NB4 (cell line): ENCODE results near the gene ADCY1.

Experiments used
- DNase-seq: peaks from one replicate; pipeline ENCODE4 v3.0.0; 2010; ENCODE audit warnings: low read depth
- H3K4me3 ChIP-seq: one replicate; pipeline ENCODE4 v1.5.1; 2011; ENCODE audit warnings: mild to moderate bottlenecking, low read depth, low read length, moderate library complexity
- MYC ChIP-seq: IDR thresholded peaks from 2 replicates; pipeline ENCODE4 v1.6.1; 2011; ENCODE audit warnings: low read depth, low read length
- POLR2A ChIP-seq: IDR thresholded peaks from 2 replicates; pipeline ENCODE4 v1.6.1; 2011; ENCODE audit warnings: mild to moderate bottlenecking; ENCODE audit not compliant: insufficient read length; ENCODE audit errors: extremely low read depth
- TF ChIP-seq, protein P1 (sequence below): IDR thresholded peaks from one replicate; pipeline ENCODE4 v1.5.1; 2012; ENCODE audit warnings: low read depth, low read length
- TF ChIP-seq, protein P2 (sequence below): IDR thresholded peaks from 2 replicates; pipeline ENCODE4 v1.6.1; 2011; ENCODE audit warnings: low read depth, low read length

Gene ADCY1

DNA sequence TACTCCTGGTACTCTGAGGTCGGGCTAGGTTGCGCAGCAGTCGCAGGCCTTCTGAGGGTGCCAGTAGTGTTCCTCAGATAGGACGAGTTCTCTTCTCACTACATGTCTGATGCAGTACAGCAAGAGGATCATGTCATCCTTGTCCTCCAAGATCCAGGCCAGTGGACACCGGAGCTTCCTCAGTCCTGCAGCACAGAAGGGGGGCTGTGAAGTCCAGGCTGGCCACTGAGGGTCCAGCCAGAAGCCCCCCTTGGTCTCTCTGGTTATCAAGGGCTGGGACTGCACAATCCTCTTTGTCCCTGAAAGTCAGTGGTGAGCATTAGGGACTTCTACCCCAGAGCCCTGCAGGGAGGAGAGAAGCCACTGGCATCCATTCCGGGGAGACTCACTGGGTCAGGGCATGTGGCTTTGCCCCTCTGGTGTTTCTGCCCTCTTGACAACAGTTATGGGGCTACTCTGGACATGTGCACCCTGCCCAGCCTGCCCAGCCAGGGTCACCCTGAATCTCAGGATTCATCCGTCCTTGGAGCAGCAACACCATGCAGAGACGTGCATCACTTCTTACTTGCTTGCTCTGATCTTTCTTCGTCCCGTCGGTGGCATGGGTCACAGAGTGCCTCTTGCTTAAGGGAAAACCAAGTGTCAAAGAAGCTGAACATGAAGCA lies 125.7 kb downstream of the ADCY1 start:
- no peak overlapping the region for H3K4me3 ChIP-seq
- DNase-seq, result no peak

DNA sequence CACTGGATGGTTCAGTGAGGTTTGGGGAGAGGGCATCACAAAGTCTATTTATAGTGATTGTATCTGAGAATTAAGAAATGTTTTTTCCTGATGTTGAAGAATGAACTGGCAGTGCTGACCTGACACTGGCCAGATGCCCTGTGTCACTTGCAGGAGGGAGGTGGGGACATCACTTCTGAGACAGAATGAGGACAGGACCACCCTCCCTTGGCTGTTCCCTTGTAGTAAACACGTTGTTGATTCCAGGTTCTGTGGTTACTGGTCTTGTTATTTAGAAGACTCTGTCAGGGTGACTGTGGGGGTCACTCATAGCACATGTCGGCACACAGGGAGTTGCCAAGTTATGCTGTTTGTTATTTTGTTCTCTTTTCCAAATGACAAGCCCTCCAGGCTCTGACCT lies 126.4 kb downstream of the ADCY1 start:
- TF ChIP-seq, protein P1, sequence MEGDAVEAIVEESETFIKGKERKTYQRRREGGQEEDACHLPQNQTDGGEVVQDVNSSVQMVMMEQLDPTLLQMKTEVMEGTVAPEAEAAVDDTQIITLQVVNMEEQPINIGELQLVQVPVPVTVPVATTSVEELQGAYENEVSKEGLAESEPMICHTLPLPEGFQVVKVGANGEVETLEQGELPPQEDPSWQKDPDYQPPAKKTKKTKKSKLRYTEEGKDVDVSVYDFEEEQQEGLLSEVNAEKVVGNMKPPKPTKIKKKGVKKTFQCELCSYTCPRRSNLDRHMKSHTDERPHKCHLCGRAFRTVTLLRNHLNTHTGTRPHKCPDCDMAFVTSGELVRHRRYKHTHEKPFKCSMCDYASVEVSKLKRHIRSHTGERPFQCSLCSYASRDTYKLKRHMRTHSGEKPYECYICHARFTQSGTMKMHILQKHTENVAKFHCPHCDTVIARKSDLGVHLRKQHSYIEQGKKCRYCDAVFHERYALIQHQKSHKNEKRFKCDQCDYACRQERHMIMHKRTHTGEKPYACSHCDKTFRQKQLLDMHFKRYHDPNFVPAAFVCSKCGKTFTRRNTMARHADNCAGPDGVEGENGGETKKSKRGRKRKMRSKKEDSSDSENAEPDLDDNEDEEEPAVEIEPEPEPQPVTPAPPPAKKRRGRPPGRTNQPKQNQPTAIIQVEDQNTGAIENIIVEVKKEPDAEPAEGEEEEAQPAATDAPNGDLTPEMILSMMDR, result no peak
- no peak for TF ChIP-seq MYC
- TF ChIP-seq, protein P2, sequence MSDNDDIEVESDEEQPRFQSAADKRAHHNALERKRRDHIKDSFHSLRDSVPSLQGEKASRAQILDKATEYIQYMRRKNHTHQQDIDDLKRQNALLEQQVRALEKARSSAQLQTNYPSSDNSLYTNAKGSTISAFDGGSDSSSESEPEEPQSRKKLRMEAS, result no peak
- TF ChIP-seq POLR2A, result no peak
- H3K4me3 ChIP-seq, result no peak overlapping the region
- DNase-seq, result no peak

More for the DNA sequence above, 125.7 kb downstream of the ADCY1 start:
- TF ChIP-seq, protein P1, result no peak
- TF ChIP-seq POLR2A (no peak), MYC (no peak)
- TF ChIP-seq, protein P2, result no peak

DNA sequence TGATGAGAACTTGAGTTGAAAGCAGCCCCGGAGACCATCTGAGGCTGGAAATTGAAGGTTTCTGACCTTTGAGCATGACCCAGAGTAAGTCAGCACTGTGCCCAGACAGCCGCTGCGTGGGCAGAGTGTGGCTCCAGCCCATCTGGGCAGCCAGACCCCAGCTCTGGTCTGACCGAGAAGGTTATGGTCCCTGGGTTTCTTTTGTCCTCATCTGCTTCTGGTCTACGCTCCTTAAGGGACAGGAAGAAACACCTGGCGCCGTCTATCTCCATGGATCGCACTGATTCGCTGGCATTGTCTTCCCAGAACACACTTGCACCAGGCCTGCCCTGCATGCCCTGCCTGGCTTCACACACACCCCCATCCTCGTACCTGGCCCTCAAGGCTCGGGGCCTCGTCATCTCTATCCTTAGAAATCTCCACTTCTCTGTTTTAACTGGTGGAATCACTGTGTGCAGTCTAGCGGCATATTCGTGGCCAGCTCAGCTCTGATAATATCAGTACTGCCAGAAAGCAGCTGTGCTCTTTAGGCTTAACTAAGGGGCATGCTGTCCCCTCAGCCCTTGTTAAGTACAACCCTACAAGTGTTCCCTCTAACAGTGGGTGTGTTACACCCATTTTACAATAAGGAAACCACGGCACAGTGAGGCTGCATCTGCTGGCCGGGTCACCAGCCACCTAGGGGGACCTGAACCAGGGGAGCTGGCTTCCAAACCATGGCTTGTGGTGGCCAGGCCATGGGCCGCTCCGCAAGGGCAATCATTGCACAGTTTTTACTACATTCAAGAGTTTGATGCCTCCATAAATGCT lies 127.7 kb downstream of the ADCY1 start:
- H3K4me3 ChIP-seq, result no peak overlapping the region
- DNase-seq, result no peak
- TF ChIP-seq, protein P2, result no peak
- TF ChIP-seq, protein P1, result no peak
- TF ChIP-seq POLR2A, result no peak
- no peak for TF ChIP-seq MYC

DNA sequence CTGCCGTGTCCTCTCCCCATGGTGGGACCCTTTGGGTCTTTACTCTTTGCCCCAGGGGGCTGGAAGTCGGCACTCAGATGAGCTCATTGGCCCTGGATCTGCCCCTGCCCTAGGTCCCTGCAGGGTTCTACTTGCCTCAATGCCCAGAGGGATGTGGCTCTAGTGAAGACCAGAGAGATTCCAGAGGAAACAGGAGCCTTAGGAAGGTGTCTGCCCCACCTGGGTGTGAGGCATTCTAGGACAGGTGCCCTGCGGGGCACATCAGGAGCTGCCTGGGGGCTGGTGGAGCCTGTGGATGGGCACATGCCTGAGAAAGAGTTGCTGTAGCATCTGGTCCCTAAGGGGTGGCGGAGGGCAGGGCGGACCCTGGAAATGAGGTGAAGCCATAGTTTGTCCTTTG lies 128.6 kb downstream of the ADCY1 start:
- no peak overlapping the region for H3K4me3 ChIP-seq
- TF ChIP-seq POLR2A (no peak), MYC (no peak)
- TF ChIP-seq, protein P2, result no peak
- TF ChIP-seq, protein P1, result no peak
- no peak for DNase-seq

DNA sequence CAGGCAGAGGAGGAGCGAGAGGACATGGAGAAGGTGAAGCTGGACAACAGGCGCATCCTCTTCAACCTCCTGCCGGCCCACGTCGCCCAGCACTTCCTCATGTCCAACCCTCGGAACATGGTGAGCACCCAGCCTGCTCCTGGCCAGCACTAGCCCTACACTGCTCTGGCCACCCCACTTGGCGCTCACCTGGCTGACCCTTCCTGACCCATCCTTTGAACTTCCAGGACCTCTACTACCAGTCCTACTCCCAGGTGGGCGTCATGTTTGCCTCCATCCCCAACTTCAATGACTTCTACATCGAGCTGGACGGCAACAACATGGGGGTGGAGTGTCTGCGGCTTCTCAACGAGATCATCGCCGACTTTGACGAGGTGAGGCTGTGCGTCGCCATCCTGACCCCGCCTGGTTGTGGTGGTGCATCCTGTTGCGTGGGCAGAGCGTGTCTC lies 129.2 kb downstream of the ADCY1 start:
- no peak overlapping the region for H3K4me3 ChIP-seq
- TF ChIP-seq, protein P2, result no peak
- TF ChIP-seq MYC, result no peak
- TF ChIP-seq, protein P1, result no peak
- TF ChIP-seq POLR2A, result no peak
- no peak for DNase-seq
